ENCODE measurements around the gene LPP. TPM values are rescaled to one million over a fixed set of nuclear protein-coding genes. Genes with fewer than 3 reads are reported as not detected.

The LPP gene
- polyA plus RNA-seq, 2 of the 4 experiments (the other 2 are of a cell fraction), result 11.0 to 30.8 TPM

GRCh38 chr3:188518416-188518815, 364.5 kb downstream of the LPP start:
- FAIRE-seq (no peak), DNase-seq (ENCODE audit: low read depth in 1 of 2, low spot score in 1 of 2) (no peak), ATAC-seq (no peak)
- Histone ChIP-seq H3K4me1 (peaks cover 10% of the 10 kb centered on the region), H3K4me2 (no peak overlapping the region), H3K9me3 (no peaks in the 10 kb centered on the region), H3K4me3 (no peak overlapping the region), H3K27ac (no peak overlapping the region)
- POLR2A ChIA-PET, result no interaction called here
- CTCF ChIA-PET, result no interaction called here
- 83% methylated on average over 2 of the region's 2 CpGs for WGBS (ENCODE audit: missing lambda C conversion rate)
- TF ChIP-seq NFE2L2 (conservative IDR thresholded peaks at IDR 0.05; ENCODE audit: low read length) (no peak), KDM1A (IDR thresholded peaks at IDR 0.05; ENCODE audit: low read depth) (no peak), RCOR1 (IDR thresholded peaks at IDR 0.05; ENCODE audit: low read depth, low read length) (no peak), CBX2 (IDR thresholded peaks at IDR 0.05; ENCODE audit: borderline replicate concordance, low read depth) (no peak), HMGXB4 (CRISPR knock-in tag; IDR thresholded peaks at IDR 0.05; ENCODE audit: borderline replicate concordance) (no peak), TFCP2L1 (CRISPR knock-in tag; IDR thresholded peaks at IDR 0.05) (no peak)
- TF ChIP-seq, protein P1, sequence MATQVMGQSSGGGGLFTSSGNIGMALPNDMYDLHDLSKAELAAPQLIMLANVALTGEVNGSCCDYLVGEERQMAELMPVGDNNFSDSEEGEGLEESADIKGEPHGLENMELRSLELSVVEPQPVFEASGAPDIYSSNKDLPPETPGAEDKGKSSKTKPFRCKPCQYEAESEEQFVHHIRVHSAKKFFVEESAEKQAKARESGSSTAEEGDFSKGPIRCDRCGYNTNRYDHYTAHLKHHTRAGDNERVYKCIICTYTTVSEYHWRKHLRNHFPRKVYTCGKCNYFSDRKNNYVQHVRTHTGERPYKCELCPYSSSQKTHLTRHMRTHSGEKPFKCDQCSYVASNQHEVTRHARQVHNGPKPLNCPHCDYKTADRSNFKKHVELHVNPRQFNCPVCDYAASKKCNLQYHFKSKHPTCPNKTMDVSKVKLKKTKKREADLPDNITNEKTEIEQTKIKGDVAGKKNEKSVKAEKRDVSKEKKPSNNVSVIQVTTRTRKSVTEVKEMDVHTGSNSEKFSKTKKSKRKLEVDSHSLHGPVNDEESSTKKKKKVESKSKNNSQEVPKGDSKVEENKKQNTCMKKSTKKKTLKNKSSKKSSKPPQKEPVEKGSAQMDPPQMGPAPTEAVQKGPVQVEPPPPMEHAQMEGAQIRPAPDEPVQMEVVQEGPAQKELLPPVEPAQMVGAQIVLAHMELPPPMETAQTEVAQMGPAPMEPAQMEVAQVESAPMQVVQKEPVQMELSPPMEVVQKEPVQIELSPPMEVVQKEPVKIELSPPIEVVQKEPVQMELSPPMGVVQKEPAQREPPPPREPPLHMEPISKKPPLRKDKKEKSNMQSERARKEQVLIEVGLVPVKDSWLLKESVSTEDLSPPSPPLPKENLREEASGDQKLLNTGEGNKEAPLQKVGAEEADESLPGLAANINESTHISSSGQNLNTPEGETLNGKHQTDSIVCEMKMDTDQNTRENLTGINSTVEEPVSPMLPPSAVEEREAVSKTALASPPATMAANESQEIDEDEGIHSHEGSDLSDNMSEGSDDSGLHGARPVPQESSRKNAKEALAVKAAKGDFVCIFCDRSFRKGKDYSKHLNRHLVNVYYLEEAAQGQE (IDR thresholded peaks at IDR 0.05), result no peak

GRCh38 chr3:188518835-188519452, 365.0 kb downstream of the LPP start:
- 87% methylated on average over 6 of the region's 6 CpGs for WGBS (ENCODE audit: missing lambda C conversion rate)
- Histone ChIP-seq H3K27ac (no peak overlapping the region), H3K4me2 (no peak overlapping the region), H3K4me3 (no peak overlapping the region), H3K4me1 (peaks cover 5% of the 10 kb centered on the region; the same call in 2 of the 3 replicates), H3K9me3 (no peaks in the 10 kb centered on the region)
- no peak for DNase-seq (ENCODE audit: low read depth in 1 of 2, low spot score in 1 of 2)
- ChIA-PET POLR2A (no interaction called here), CTCF (interaction anchor here (0.8 kb wide), 1 partner anchor 12 kb away, joined by 3 read pairs; no protein-coding TSS in a partner anchor)
- FAIRE-seq, result no peak
- ATAC-seq, result no peak
- TF ChIP-seq, protein P1 (IDR thresholded peaks at IDR 0.05), result no peak
- TF ChIP-seq CTCF (IDR thresholded peaks at IDR 0.05), result no peak
- TF ChIP-seq, protein P2, sequence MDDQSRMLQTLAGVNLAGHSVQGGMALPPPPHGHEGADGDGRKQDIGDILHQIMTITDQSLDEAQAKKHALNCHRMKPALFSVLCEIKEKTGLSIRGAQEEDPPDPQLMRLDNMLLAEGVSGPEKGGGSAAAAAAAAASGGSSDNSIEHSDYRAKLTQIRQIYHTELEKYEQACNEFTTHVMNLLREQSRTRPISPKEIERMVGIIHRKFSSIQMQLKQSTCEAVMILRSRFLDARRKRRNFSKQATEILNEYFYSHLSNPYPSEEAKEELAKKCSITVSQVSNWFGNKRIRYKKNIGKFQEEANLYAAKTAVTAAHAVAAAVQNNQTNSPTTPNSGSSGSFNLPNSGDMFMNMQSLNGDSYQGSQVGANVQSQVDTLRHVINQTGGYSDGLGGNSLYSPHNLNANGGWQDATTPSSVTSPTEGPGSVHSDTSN (IDR thresholded peaks at IDR 0.05), result no peak
- TF ChIP-seq HMGXB4 (CRISPR knock-in tag; IDR thresholded peaks at IDR 0.05; ENCODE audit: borderline replicate concordance), result no peak
- TF ChIP-seq SREBF2 (IDR thresholded peaks at IDR 0.05), result no peak
- TF ChIP-seq FOSL2 (IDR thresholded peaks at IDR 0.05), result no peak
- TF ChIP-seq FOSL2 (CRISPR knock-in tag; IDR thresholded peaks at IDR 0.05), result no peak
- no peak for TF ChIP-seq CHD4 (IDR thresholded peaks at IDR 0.05; ENCODE audit: borderline replicate concordance)
